Right renal cortex interstitium (tissue), 3 donors: ENCODE data around the gene AREL1. TPM values are rescaled to one million over a fixed set of nuclear protein-coding genes. Genes with fewer than 3 reads are reported as not detected.

ENCODE experiments used
- DNase-seq, 3 donors: peaks; one replicate each; pipeline ENCODE4 v3.0.0-alpha.2; 2013; ENCODE audit warnings: low read depth in 3 of 3, low spot score in 2 of 3
- polyA plus RNA-seq, 3 donors: library from polyadenylated mRNA; unstranded; fragments of 120-200 nt; gene quantifications; one replicate each; pipeline ENCODE4 v1.2.1, GENCODE V29; 2013; ENCODE audit not compliant: insufficient read length in 3 of 3

Gene AREL1
- polyA plus RNA-seq, 3 donors, result 33.7 to 40.4 (median 38.5) TPM

DNA sequence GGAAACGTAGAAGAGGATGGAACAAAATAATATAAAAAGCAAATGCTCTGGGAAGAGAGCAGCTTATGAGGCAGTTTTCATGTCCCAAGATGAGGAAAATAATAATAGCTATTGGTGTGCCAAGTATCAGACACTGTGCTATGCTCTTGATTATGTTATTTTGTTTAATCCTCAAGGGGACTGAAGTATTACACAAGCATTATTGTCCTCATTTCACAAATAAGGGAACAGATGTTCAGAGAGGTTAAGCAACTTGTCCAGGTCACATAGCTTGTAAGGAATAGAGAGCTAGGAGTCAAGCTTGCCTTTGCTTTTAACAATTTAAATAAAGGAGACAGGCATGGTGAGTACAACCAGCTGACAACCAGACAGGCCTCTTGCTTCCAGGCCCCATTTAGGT, 73.9 kb downstream of the AREL1 start:
- DNase-seq, result no peak

DNA sequence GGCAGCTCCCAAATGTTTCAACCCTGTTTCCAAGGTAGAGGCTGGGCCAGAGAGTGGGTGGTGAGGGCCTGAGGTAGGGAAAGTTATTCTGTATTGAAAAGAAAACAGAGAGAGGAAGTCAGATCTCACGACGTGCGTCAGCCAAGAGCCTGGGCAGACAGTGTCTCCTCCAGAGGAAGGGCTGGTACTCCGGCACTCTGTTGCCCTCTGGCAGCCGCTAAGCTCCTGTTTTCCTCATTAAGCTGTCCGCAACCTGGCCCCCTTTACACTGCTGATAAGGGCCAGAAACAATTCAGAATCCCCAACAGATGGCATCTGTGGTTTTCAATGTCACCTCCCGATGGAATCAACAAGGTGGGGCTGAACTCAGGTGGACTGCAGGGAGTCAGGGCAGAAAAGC, 74.8 kb downstream of the AREL1 start:
- no peak for DNase-seq

- DNase-seq, result no peak
Measured at GRCh38 chr14:74637178-74637550, 75.7 kb downstream of the AREL1 start.

GRCh38 chr14:74636424-74637177, 76.3 kb downstream of the AREL1 start:
- no peak for DNase-seq

- DNase-seq, result no peak
Measured at GRCh38 chr14:74635847-74636246, 77.0 kb downstream of the AREL1 start.

DNA sequence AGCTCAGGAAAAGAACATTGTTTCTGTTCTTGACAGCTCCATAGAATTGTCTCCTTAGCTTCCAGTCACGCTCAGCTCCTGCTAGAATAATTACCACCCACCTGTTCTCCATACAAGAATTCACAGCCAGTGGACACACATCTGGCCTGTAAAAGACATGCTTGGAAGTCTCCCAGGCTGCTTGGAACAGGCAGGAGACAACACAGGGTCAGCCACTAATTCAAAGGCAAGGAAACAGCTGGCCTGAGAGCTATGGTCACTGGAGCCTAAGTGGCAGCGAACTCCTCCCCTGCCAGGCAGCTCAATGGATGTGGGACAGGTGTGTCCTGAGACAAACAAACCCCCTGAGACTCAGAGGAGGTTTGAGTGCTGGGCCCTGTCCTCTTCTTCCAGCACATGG, 77.9 kb downstream of the AREL1 start:
- DNase-seq, result no peak

GRCh38 chr14:74634481-74634880, 78.4 kb downstream of the AREL1 start:
- DNase-seq, result no peak

DNA sequence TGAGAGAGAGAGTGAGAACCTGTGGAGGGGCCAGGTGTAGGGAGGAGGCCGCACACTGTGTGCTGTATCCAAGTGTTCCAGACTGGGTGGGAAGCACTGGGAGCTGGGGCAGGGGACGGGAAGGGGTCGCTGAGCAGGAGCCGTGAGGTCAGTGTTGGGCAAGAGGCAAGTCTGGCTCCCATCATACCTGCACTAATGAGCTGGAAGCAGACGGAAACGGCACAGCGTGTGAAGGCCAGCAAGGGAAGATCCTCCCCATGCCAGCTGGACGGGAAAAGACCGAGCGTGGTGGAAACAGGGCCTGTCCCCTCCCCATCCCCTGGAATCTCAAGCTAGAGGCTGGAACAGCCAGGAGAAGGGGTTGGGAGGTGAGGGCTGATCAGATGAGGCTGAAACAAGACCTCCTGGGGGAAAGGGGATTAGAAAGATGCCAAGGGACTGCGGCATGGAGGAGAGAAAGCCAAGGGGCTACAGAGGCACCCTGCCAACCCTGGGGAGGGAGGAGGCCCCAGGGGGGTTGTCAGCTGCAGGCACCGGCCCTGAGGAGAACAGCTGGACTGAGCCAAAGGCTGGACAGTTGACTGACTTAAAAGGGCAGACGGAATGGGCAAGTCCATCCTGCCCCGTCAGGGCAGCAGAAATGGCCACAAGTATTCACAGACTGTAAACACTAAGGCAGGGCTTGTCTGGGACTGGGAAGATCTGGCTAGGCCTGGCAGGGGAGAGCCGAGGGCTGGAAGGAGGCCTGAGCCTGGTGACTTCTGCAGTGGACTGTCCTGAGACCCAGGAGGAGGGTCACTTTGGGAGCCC, 81.8 kb downstream of the AREL1 start:
- DNase-seq, result no peak

DNA sequence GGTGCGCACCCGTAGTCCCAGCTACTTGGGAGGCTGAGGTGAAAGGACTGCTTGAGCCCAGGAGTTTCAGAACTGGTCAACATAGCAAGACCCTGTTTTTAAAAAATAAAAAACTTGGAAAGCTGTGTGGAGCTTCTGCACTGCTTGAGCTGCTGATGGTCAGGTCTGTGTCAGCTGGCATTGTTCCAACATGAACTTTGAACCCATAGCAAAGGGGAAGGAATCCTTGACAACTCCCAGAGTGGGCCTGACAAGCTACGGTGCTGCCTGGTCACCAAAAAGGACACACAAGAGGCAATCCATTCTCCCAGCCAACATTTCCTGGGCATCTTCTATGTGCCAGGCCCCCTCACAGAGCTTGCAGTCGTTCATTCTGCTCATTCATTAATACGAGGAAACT, 84.5 kb downstream of the AREL1 start:
- DNase-seq, result no peak

GRCh38 chr14:74627076-74627475, 85.8 kb downstream of the AREL1 start:
- DNase-seq, result no peak

- DNase-seq, result no peak
Measured at GRCh38 chr14:74622257-74622656, 90.6 kb downstream of the AREL1 start.

DNA sequence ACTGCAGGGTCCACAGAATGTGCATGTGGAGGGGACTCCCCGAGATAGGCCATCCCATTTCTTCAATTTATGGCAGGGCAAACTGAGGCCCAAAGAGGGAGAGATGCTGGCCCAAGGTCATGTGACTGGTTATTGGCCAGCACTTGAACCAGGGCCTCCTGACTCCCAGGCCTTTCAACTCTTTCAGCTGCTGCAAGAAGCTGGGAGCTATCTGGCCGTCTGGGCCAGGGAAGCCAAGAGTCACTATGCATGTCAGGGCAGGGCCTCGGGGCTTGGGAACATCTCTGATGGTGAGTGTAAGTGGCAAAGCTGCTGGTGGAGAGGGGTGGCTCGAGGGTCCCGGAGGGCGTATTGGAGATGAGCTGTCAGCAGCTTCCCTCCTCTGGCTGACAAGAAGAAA, 91.3 kb downstream of the AREL1 start:
- no peak for DNase-seq

- DNase-seq, result no peak
Measured at GRCh38 chr14:74620923-74621322, 92.0 kb downstream of the AREL1 start.

DNA sequence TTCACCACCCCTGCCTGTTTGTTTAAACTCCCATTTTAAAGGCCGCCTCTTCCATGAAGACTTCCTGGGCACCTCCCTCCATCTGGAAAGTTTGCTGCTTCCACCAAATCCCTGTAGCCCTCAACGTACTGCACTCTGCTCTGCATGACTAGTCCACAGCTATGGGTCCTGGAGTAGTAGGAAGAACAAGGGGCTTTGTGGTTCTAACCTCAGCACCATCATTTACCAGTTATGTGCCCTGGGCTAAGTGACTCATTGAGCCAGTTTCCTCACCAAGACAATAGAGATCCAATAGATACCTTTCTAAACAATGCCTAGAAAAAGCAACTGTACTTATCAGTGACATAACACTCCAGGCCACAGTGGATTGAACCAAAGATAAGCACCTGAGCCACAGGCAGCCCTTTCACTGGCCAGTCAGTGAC, 92.4 kb downstream of the AREL1 start:
- DNase-seq, result no peak

DNA sequence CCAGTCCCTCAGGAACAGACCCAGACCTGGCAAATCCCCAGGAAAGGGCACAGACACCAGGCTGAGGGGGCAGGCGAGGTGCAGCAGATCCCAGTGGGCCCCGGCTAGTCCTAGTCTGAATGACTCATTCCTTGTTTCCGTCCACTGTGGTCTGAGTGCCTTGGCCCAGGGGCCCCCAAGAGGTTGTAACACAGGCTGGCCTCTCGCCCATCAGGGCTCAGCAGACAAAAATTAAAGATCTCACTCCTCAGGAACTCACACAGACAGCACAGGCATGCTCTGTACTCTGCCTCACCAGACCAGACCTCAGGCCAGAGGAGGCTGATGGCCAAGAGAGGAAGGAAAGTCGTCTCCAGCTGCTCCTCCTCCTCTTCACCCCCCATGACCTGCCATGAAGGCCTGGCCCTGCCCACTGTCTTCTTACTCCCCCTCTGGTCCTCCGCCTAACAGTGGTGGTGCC, 93.2 kb downstream of the AREL1 start:
- no peak for DNase-seq

DNA sequence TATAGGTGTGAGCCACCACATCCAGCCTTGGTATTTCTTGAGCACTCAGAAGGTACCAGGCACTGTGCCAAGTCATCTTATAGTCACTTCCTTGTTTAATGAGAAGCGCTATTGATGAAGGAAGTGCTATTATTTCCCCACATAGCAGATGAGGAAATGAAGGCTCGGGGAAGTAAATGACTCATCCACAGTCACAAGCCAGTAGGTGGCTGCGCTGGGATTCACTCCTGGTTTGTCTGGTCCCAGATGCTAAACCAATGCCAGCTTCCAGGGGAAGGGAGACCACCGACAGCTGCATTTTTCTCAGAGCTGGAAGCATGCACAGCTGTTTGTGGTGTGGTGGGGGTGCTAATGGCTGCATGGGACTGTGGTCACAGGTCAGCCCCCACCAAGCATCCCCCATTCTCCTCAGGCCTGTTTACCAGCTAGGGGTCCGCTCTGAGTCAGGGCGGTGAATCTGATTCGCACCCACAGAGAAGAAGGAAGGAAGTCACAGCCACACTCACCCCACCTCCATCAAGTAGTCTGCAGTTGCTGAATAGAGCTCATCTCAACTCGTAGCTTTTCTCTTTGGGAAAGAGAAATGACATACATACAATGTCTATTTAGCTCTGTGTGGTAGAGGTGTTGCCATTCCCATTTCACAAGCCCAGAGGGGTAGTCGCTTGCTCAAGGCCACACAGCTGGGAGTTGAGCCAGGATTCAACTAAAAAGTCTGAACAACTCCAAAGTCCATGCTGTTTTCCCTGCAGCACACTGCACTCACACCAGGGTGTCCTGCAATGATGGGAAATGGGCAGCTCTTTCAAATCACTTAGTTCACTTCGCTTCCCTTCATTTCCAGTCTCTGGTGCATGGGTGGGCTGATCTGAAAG, 94.6 kb downstream of the AREL1 start:
- DNase-seq, result no peak

GRCh38 chr14:74616996-74617700, 95.7 kb downstream of the AREL1 start:
- DNase-seq, result no peak

DNA sequence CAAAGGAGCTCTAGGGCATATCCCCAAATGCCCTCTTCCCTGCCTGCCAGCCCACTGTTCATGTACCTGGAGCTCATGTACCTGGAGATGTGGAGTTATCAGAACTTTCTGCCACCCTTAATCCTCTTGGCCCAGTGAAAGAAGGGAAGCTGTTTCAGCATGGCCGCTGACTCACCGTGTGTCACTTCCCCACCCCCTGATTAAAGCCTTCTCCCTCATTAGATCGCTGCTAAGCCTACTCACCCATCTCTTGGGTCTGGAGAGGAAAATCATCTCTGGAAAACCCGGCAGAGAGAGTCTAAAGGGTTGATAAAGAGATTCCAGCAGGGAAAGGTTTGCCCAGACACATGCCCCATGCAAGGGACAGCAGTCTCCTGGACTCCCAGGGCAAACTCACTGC, 96.4 kb downstream of the AREL1 start:
- no peak for DNase-seq

GRCh38 chr14:74615735-74616134, 97.1 kb downstream of the AREL1 start:
- DNase-seq, result no peak
